Skin of body (tissue), 2 donors: ENCODE data around the gene MTR. TPM values are rescaled to one million over a fixed set of nuclear protein-coding genes. Genes with fewer than 3 reads are reported as not detected.

Experiments
- DNase-seq: peaks from one replicate; lab custom pipeline; 2025; lab: John Stamatoyannopoulos, UW
- total RNA-seq: library from RNA; depleted of rRNA; stranded (reverse); fragments of >200 nt; gene quantifications from one replicate; pipeline ENCODE4 v1.2.3, GENCODE V29; 2014

Gene MTR
- 27.9 TPM for total RNA-seq

DNA sequence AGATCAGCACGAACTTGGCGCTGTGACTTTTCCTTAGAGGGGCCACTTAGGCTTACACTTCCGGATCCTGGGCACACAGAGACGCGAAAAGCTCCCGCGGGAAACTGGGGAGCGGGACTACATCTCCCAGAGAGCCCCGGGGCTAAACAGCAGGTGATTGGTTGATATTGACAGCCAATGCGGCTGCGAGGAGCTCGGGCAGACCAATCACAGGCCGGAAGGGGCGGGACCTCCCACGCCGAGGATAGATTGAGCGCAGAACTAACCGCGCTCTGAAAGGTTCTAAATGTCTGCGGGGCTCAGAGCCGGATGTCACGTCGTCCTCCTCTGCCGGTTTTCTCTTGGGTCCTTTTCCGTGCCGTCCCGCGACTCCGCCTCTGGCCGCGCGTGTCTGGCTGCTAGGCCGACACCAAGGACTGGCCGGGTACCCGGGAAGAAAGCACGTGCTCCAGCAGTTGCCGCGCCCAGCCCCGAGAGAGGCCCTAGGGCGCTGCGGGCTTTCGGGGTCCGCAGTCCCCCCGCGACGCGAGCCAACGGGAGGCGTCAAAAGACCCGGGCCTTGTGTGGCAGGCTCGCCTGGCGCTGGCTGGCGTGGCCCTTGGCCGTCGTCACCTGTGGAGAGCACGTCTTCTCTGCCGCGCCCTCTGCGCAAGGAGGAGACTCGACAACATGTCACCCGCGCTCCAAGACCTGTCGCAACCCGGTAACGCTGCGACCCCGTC is at the start of gene MTR:
Gene MTR (plus strand): TSS at position 258 of the 722 bp plus-strand sequence. CDS start 412 bp downstream, at position 670.
- DNase-seq, result peak; percentile 98

DNA sequence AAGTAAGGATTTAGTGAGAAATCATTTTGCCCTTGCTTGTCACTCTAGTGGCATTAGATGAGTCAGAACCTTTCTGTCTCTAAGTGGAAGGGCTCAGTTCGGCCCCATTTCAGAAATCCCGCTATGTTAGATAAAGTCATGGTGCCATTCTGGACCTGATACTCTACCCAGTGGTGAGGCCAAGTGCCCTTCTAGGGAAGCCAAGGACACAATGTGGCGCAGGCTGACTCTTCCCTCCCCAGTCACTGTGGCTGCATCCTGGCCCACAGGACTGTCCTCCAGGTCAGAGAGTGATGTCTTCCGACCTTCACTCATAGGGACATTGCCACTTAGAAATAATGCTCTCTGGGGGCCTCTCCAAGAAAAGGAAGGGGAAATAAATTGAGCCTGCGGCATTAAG is 48.3 kb upstream of the MTR start:
- DNase-seq, result no peak

DNA sequence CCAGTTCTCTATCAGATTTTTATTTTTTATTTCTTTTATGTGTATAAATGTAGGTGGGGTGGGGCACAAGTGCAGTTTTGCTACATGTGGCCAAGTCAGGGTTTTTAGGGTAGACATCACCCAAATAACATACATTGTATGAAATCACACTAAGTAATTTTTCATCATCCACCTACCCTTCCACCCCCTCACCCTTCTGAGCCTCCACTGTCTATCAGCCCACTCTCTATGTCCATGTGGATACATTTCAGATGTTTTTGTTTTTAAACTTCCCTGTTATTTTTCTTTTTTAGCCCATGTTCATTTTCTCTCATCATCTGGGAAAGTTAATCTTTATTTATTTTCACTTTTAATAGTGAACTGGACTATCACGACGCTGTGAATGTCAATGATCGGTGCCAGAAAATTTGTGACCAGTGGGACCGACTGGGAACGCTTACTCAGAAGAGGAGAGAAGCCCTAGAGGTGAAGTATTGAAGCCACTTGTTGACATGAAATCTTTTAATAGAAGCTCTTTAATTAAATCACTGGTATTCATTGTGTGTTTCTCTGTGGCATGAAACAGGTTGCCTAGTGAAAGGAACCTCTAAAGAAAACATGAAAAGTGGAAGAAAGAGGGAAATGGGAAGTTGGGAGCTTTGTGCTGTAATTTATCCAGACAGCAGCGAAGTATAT is 47.6 kb upstream of the MTR start:
- DNase-seq, result no peak

DNA sequence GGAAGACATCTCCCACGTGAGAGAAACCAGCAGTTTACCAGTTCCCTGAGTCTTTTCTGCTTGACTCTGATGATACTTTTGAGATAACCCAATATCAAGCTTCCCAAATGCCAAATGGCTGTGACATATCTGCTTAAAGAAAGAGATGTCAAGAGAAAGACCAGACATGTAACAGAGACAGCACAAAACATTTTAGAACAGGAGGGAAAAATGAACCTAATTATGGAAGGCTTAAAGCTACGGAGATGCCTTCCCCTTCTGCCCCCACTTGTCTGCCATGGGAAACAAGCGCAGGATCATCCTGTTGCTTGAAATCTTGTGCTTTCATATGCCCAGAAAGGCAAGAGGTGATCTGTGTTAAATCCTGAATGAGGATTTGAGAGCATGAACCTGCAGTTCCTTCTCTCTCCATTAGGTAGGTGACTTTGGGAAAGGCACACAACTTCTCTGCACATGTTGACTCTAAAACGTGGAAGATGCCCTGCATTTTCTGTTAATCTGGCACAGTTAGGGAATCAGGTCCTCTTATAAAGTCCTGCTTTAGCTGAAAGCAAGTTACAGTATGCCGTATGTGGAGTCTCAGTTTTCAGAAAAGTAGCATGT is 46.7 kb upstream of the MTR start:
- DNase-seq, result no peak

DNA sequence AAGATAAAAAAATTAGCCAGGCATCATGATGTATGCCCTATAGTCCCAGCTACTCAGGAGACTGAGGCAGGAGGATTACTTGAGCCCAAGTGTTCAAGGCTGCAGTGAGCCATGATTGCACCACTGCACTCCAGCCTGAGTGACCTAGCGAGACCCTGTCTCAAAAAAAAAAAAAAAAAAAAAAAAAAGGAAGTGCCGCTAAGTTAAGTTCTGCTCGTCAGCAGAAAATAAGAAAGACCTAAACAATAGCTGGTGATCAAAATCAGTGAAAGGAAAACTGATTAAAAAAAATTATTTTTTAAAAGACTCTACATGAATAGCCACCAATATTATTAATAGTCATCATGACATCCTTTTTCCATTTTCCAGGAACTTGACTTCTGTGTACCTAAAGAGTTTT is 44.2 kb upstream of the MTR start:
- DNase-seq, result no peak

DNA sequence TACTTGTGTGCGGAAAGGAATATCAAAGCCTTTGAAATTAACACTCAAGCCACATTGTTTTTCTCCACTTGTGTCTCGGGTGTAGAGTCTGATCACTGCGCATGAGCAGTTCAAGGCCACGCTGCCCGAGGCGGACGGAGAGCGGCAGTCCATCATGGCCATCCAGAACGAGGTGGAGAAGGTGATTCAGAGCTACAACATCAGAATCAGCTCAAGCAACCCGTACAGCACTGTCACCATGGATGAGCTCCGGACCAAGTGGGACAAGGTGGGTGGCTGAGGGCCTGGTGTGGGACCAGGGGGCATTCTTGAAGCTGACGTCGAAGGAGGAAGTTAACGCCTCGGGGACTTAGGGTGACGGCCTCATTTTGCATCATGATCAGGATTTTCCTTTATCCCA is 43.7 kb upstream of the MTR start:
- no peak for DNase-seq

DNA sequence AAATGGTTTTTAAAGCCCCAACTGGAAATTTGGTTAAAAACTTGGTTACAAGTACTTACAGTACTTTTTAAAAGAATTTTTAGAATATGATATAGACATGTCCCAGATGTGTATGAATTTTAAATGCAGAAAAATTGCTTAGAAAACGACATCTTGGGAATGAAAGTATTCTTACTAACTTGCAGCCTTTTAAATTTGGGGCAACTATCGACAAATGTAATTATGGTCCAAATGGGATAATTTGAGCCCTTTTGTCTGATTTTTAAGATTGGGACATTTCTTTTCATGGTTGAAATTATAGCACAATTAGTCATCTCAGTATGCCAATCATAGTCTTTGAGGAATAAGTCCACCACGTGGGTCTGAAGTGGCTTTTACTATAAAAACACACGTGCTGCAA is 43.2 kb upstream of the MTR start:
- DNase-seq, result no peak

DNA sequence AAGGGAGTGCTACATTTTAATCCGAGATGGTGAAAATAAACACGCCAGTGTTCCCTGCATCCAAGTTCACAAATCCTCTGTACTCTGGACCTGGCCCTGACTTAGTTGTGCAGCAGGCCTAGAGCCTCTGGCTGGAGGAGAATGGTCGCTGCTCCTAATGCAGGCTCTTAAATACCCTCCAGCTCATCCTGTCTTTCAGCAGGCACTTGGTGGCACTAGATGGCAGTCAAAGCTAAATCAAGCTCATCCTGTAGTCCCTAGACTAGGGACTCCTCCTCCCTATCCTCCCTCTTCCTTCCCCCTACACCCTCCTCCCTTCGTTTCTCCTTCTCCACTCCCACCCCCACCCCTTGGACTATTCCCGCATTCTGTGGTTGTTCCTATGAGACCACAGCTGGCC is 41.6 kb upstream of the MTR start:
- DNase-seq, result no peak

DNA sequence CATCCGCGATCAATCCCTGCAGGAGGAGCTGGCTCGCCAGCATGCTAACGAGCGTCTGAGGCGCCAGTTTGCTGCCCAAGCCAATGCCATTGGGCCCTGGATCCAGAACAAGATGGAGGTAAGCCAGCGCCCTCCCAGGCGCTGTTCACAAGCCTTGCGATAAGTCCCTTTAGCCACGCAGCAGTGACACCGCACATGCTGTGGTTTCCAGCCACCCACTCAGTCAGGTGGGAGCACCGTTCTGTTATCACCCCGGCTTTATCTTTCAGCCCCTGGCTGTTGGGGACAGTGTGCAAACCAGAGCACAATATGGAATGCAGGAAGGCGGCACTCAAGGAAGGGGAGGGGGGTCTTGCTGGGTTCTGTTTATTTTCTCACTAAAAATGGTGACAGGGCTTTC is 41.1 kb upstream of the MTR start:
- no peak for DNase-seq

DNA sequence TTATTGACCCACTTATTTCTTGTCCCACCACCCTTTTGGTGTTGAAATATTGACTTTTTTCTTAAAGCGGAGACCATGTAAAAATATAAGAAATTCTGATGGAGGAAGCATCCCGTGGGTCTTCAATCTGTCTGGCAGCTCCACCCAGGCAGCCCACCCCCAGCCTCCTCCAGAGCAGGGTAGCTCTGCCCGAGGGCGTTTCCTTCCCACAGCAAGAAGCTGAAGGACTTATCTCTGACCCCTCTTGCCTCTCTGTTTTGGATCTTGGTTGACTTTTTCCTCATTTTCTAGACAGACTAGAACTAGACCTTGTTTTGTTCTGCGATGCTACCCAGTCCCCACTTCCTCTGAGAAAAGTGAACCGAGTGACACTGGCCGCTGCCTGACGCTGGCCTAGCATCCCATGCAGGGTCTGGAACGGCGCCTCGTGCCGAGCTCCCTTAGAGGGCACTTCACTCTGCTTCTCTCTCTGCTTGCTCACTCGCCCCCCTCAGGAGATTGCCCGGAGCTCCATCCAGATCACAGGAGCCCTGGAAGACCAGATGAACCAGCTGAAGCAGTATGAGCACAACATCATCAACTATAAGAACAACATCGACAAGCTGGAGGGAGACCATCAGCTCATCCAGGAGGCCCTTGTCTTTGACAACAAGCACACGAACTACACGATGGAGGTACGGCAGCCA is 40.4 kb upstream of the MTR start:
- no peak for DNase-seq

DNA sequence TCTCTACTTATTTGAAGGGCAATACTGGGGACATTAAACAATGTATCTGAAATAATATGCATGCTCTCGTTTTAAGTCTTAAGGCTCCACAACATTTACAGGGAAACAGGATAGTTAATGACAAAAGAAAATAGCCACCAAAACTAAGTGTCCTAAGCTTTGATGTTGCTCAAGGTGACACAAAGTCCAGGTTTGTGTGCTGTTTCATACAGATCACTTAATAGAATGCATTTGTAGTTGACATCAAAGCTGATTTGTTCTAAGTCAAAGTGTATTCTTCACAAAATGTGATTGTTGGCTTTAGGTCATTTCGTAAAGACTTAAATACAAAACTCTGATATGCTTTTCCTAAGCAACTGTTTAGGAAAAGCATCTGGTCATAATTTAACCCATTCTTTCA is 37.5 kb upstream of the MTR start:
- DNase-seq, result no peak

DNA sequence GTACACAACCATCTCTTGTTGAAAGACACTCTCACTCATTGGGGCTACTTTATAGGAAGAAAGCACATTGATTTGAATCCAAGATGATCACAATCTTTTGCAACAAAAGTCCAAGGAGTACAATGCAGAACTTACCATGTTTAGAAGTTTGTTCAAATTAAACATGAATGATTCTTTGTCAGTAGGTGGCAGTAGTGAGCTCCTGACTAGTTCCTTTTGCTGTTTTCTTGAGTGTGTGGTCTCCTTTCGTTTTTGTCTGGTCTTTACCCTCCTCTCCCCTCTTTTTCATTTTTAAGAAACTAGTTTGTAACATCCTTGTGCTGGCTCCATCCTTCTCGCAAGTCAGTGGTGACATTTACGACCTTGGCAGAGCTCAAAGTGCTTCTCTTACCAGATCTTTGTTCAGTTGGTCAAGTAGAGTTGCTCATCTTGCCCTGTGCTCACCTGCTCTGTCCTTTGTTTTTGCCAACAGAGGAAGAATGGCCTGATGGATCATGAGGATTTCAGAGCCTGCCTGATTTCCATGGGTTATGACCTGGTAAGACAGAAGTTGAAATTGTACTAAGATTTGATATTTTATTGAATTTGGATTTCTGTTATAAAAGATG is 35.7 kb upstream of the MTR start:
- DNase-seq, result no peak

DNA sequence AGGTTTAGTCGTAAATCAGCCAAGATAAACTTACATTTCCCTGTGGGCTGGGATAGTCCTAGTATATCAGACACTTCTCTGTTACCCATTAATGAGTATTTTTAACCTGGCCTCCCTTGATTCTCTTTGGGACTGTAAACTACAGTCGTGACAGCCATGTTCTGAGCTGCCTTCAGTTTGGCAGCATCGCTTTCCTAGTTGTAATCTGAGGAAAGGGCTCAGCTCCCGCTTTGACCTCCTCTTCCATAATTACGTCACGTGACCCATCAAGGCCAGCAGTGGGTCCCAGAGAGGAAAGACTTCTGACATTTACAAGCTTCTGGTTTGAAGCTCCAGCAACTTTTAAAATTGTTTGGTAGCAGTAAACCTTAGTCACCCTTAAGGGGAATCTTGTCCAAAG is 34.6 kb upstream of the MTR start:
- no peak for DNase-seq

DNA sequence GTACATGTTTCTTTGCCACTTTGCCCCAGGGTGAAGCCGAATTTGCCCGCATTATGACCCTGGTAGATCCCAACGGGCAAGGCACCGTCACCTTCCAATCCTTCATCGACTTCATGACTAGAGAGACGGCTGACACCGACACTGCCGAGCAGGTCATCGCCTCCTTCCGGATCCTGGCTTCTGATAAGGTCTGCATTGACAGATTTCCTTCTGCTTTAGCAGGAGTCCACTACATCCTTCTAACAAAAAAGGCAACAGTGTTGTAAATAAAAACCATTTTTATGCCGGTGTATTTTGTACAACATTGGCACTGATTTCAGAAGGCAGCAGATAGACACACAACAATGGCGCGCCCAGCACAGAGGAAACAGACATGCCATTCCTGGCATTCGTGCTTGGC is 34.1 kb upstream of the MTR start:
- DNase-seq, result no peak

DNA sequence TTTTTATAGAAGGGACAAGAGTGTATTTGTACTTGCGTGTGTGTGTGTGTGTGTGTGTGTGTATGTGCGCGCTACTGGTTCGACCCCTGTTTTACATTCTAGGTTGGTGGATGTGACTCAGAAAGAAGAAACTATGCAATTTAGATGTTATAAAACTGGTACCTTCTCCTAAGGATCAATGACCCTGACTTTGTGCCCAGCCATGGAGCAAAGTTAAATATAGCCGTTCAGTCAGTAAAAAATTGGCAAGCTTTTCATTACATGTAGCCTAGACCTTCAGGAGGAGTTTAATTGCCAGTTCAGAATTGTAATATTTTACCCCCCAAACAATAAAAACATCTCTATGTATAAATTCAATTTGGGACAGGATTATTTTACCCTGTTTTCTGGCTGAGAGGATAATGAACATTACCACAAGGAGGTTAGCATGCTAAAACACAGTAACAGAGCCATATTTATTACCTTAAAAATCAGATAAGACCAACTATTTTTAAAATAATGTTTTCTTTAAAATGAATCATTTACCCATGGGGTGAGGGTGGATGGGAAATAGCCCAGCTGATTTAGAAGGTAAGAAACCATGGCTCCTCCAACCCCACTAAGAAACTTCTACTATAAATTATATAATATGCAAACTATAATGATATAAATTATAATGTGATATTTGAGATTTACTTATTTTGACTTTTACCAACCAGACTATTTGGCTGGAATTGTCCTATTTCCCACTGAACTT is 33.5 kb upstream of the MTR start:
- no peak for DNase-seq

DNA sequence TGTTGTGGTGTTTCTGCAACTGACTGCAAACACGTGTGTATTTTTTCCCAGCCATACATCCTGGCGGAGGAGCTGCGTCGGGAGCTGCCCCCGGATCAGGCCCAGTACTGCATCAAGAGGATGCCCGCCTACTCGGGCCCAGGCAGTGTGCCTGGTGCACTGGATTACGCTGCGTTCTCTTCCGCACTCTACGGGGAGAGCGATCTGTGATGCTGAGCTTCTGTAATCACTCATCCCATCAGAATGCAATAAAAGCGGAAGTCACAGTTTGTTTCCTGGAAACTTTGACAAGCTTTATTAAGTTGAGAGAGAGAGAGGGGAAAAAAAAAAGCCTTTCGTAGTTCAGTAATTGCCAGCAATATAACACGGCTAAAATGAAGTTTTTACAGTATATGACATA is 32.7 kb upstream of the MTR start:
- no peak for DNase-seq

DNA sequence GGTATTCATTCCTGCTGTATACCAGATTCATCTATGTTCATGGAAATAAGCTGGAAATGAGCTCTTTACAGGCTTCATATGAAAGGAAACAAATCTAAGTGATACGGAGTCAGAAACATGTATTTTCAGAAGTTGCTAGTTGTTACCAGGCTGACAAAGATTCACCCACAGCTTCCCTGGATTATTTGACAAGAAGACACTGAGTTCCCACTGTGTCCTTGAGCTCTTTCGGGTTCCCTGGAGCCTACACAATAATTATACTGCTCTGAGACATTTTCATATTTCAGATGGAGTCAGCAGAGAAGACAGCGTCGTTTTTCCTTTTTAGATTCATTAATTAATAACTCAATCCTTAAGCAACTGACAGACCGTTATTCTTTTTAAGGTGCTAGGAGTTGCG is 29.3 kb upstream of the MTR start:
- no peak for DNase-seq

DNA sequence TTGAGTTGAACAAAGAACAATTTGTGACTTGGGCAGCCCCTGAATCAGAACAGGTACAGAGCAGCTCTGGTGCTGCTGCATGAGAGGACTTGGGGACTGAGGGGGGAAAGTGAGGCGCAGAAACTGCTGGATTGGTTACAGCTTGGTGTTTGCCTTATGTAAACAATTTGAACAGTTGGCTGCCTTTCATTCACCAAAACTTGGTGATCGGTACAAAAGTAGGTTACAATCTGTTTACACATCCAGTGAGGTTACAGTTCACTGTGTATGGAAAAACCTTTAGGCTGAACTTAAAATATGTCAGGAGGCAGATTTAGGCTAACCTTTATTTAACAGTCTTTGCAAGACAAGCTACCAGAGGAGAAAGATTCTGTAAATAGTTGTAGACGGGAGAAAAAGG is 28.6 kb upstream of the MTR start:
- DNase-seq, result no peak

DNA sequence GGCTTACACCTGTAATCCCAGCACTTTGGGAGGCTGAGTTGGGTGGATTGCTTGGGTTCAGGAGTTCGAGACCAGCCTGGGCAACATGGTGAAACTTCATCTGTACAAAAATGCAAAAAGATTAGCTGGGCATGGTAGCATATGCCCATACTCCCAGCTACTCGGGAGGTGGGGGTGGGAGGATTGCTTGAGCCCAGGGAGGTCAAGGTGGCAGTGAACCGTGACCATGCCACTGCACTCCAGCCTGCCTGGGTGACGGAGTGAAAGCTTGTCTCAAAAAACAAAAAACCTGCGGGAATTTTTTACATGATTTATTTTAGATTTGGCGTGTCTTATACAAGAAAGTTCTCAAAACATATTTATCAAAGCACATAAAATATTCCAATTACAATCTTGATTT is 27.8 kb upstream of the MTR start:
- DNase-seq, result no peak

DNA sequence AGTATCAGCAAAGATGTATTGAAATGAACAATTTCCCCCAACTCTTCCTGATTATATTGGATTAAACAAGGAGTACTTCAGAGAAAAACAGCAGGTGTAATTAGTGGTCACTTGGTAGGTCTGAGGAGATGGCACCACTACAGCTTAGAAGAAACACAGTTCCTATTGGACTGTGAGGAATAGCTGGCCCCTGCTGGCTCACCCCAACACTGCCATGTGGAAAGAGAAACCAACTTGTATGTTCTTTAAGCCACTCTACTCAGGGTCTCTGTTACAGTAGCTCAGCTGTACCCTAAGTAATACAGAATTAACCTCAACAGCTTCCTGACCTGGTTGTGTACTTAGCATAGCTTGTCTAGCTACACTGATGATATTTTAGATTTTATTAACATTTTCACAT is 26.5 kb upstream of the MTR start:
- DNase-seq, result no peak

DNA sequence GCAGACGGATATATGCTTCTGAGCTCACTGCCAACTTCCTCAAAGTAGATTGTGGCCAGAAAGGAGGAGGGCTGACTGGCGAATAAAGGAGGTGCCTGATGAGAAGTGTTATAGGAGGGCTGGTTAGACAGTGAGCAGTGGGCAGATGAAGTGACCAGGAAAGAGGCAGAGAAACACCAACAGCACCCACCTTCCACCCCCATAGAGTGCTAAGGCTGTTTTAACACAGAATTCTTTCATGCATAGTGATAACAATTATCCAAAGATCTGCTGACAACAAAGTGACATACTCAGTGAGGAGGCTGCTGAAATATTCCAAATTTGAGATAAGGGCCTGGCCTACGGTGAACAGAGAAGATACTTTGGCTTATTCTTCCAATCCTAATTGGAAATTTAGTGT is 21.2 kb upstream of the MTR start:
- no peak for DNase-seq
